PC-9 (cell line): ENCODE results near the gene PTGES2. TPM values are rescaled to one million over a fixed set of nuclear protein-coding genes. Genes with fewer than 3 reads are reported as not detected.

ENCODE experiments used
- BruUV-seq: library from RNA; stranded (reverse); fragments of 400-500 nt; replicated peaks from 2 replicates; lab custom pipeline; 2021; lab: Mats Ljungman, UMichigan
- CTCF ChIA-PET: fragments of 300-600 bp; sonication (Branson Sonifier 250); formaldehyde crosslinking; loops from one replicate; lab custom pipeline; 2022; ENCODE audit warnings: antibody characterized with exemption; lab: Charles Lee
- POLR2A ChIA-PET: fragments of 300-600 bp; sonication (Branson Sonifier 250); formaldehyde crosslinking; loops from one replicate; lab custom pipeline; 2022; ENCODE audit warnings: antibody characterized with exemption; ENCODE audit not compliant: unreplicated experiment; lab: Charles Lee
- DNase-seq, 2 experiments: peaks; one replicate each; pipeline versions ENCODE4 v3.0.0 to v3.0.0-alpha.2; 2015 to 2022; ENCODE audit warnings: mixed read lengths in 1 of 2
- H2AFZ ChIP-seq: fragments of 200-600 bp; sonication (generic); 2 replicates; pipeline ENCODE4 v1.8.1; 2017; ENCODE audit warnings: antibody characterized with exemption
- H3F3A ChIP-seq: fragments of 200-600 bp; sonication (generic); 2 replicates; pipeline ENCODE4 v1.8.1; 2017; ENCODE audit warnings: antibody characterized with exemption, mild to moderate bottlenecking, low read depth; ENCODE audit not compliant: insufficient read depth
- H3K27ac ChIP-seq: fragments of 200-600 bp; sonication (generic); 2 replicates; pipeline ENCODE4 v1.6.1; 2016; ENCODE audit warnings: mixed run types
- H3K27me3 ChIP-seq: fragments of 200-600 bp; sonication (generic); 2 replicates; pipeline ENCODE4 v1.6.1; 2016; ENCODE audit warnings: low read depth, mixed run types; ENCODE audit not compliant: insufficient read depth
- H3K36me3 ChIP-seq: fragments of 200-600 bp; sonication (generic); 2 replicates; pipeline ENCODE4 v1.6.1; 2016; ENCODE audit warnings: low read depth, mixed run types
- H3K4me1 ChIP-seq: fragments of 200-600 bp; sonication (generic); replicated peaks from 2 replicates; pipeline ENCODE4 v1.6.1; 2016; ENCODE audit warnings: mixed run types; ENCODE audit not compliant: insufficient read depth
- H3K4me2 ChIP-seq: fragments of 200-600 bp; sonication (generic); 2 replicates; pipeline ENCODE4 v1.6.1; 2017; ENCODE audit warnings: mixed run types
- H3K4me3 ChIP-seq: fragments of 200-600 bp; sonication (generic); 2 replicates; pipeline ENCODE4 v1.6.1; 2016; ENCODE audit warnings: mixed run types
- H3K79me2 ChIP-seq: fragments of 200-600 bp; sonication (generic); 2 replicates; pipeline ENCODE4 v1.6.1; 2017; ENCODE audit warnings: low read depth, mixed run types
- H3K9me2 ChIP-seq: fragments of 200-600 bp; sonication (generic); 2 replicates; pipeline ENCODE4 v1.8.1; 2017; ENCODE audit warnings: mild to moderate bottlenecking; ENCODE audit not compliant: insufficient read depth
- H3K9me3 ChIP-seq: fragments of 200-600 bp; sonication (generic); 2 replicates; pipeline ENCODE4 v1.8.1; 2016; ENCODE audit warnings: low read depth; ENCODE audit not compliant: insufficient read depth
- H4K20me1 ChIP-seq: fragments of 200-600 bp; sonication (generic); 2 replicates; pipeline ENCODE4 v1.8.1; 2017; ENCODE audit not compliant: insufficient read depth
- CTCF ChIP-seq: fragments of 200-600 bp; sonication (generic); conservative IDR thresholded peaks from 2 replicates; pipeline ENCODE4 v1.6.1; 2017; ENCODE audit warnings: mixed run types, antibody characterized with exemption, mild to moderate bottlenecking, moderate library complexity
- EZH2 ChIP-seq: fragments of 200-600 bp; sonication (generic); IDR thresholded peaks from 2 replicates; pipeline ENCODE4 v1.8.0; 2017; ENCODE audit warnings: antibody characterized with exemption, low read depth
- intact Hi-C: fragments of 100-400 bp; cut with micrococcal nuclease; formaldehyde crosslinking; loops from one replicate; pipeline ENCODE4 v1.10.0; 2022; ENCODE audit not compliant: unreplicated experiment
- total RNA-seq: library from RNA; stranded (reverse); gene quantifications from 2 replicates; pipeline ENCODE4 v1.2.3, GENCODE V29; 2021

The PTGES2 gene
- total RNA-seq, 1 experiment from 2014 or later: 95.2 TPM

- H2AFZ ChIP-seq: no peak overlapping the region
- no TSS peak for BruUV-seq
- ChIA-PET POLR2A (no interaction called here), CTCF (no interaction called here)
- H3K9me3 ChIP-seq: no peaks in the 10 kb centered on the region
- peak overlapping the region; percentile 87; the same call in 1 of the 2 replicates for H3K27ac ChIP-seq
- H3K4me2 ChIP-seq: 0 out of 2 replicates have a peak overlapping the region, but pooled peaks have one; percentile 72
- H3K9me2 ChIP-seq: no peaks in the 10 kb centered on the region
- H3F3A ChIP-seq: peaks cover 52% of the 10 kb centered on the region
- H3K36me3 ChIP-seq: no peaks in the 10 kb centered on the region
- no peaks in the 10 kb centered on the region for H4K20me1 ChIP-seq
- no peak for TF ChIP-seq EZH2
- no peak for TF ChIP-seq CTCF
- peaks cover 7% of the 10 kb centered on the region; the same call in 1 of the 2 replicates for H3K79me2 ChIP-seq
- no peak for DNase-seq
- intact Hi-C loops: no loop called here
- peaks cover 68% of the 10 kb centered on the region for H3K4me1 ChIP-seq
- H3K27me3 ChIP-seq: no peaks in the 10 kb centered on the region
- no peak overlapping the region for H3K4me3 ChIP-seq
These were observed 14.1 kb upstream of the PTGES2 start for GRCh38 chr9:128141604-128142003.

- CTCF ChIA-PET: no interaction called here
- no peak overlapping the region for H3K4me3 ChIP-seq
- no peak for TF ChIP-seq CTCF
- TF ChIP-seq EZH2: no peak
- H3K27ac ChIP-seq: no peak overlapping the region
- no peaks in the 10 kb centered on the region for H3K36me3 ChIP-seq
- H3K9me3 ChIP-seq: no peaks in the 10 kb centered on the region
- no TSS peak for BruUV-seq
- POLR2A ChIA-PET: no interaction called here
- H3K4me1 ChIP-seq: peaks cover 50% of the 10 kb centered on the region
- peaks cover 36% of the 10 kb centered on the region for H3F3A ChIP-seq
- no peaks in the 10 kb centered on the region for H3K27me3 ChIP-seq
- no peak for DNase-seq
- intact Hi-C loops: no loop called here
- no peak overlapping the region for H3K4me2 ChIP-seq
- H3K9me2 ChIP-seq: no peaks in the 10 kb centered on the region
- H2AFZ ChIP-seq: no peak overlapping the region
- H4K20me1 ChIP-seq: no peaks in the 10 kb centered on the region
- H3K79me2 ChIP-seq: no peaks in the 10 kb centered on the region
These were observed 12.1 kb upstream of the PTGES2 start for GRCh38 chr9:128139621-128140020.

- Histone ChIP-seq H3K9me2 (no peaks in the 10 kb centered on the region), H3K9me3 (no peaks in the 10 kb centered on the region), H3K79me2 (no peaks in the 10 kb centered on the region), H3K27ac (peak overlapping the region; percentile 39; the same call in 1 of the 2 replicates), H3K27me3 (no peaks in the 10 kb centered on the region), H2AFZ (no peak overlapping the region), H3K36me3 (no peaks in the 10 kb centered on the region), H3K4me3 (no peak overlapping the region), H3K4me2 (peak overlapping the region; percentile 33), H3K4me1 (peaks cover 34% of the 10 kb centered on the region), H3F3A (peaks cover 21% of the 10 kb centered on the region), H4K20me1 (no peaks in the 10 kb centered on the region)
- no peak for DNase-seq
- CTCF ChIA-PET: interaction anchor here (0.8 kb wide), 1 partner anchor 10 kb away, joined by 3 read pairs; no protein-coding TSS in a partner anchor
- no TSS peak for BruUV-seq
- intact Hi-C loops: no loop called here
- TF ChIP-seq CTCF (no peak), EZH2 (no peak)
- POLR2A ChIA-PET: interaction anchor here (0.6 kb wide), 1 partner anchor 171 kb away, joined by 3 read pairs; no protein-coding TSS in a partner anchor
These were observed 10.5 kb upstream of the PTGES2 start for GRCh38 chr9:128138001-128138400.
